Adrenal gland (tissue), 5 donors: Measurements from ENCODE around the gene WFDC11.

Source experiments
- POLR2A ChIP-seq, 2 donors: fragments of 450-650 bp; IDR thresholded peaks; one replicate each; pipeline ENCODE4 v1.6.1; 2017; ENCODE audit warnings: antibody characterized with exemption in 2 of 2, mild to moderate bottlenecking in 2 of 2, moderate library complexity in 1 of 2
- TF ChIP-seq, protein P1 (sequence below), 6 experiments: fragments of 450-650 bp in 4 of 6; fragments of 200-600 bp in 2 of 6; sonication (generic) in 1 of 6; IDR thresholded peaks; 1 replicate in 5 of 6; 2 replicates in 1 of 6; pipeline versions ENCODE4 v1.5.1 to v1.8.0; 2016 to 2021; ENCODE audit warnings: antibody characterized with exemption in 6 of 6, mild to moderate bottlenecking in 2 of 6, moderate library complexity in 1 of 6
- donor health status: DM: no; HTN: no; CAD: no.

DNA sequence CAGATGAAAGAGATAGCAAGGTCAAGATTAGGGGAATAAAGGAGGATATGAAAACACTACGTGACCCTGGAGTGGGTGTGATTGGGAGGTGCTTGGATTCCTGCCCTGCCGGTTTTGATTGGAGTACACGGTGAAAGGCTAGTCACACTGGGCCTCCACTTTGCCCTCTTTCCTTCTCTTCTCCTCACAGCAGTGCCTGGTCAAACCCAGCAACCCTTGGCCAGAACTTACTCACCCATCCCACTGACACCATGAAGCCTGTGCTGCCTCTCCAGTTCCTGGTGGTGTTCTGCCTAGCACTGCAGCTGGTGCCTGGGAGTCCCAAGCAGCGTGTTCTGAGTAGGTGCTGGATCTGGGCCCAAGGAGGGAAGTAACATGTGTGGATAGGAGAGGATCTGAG lies 31.8 kb upstream of the WFDC11 start, which contains the start of gene WFDC13:
- TF ChIP-seq, protein P1, sequence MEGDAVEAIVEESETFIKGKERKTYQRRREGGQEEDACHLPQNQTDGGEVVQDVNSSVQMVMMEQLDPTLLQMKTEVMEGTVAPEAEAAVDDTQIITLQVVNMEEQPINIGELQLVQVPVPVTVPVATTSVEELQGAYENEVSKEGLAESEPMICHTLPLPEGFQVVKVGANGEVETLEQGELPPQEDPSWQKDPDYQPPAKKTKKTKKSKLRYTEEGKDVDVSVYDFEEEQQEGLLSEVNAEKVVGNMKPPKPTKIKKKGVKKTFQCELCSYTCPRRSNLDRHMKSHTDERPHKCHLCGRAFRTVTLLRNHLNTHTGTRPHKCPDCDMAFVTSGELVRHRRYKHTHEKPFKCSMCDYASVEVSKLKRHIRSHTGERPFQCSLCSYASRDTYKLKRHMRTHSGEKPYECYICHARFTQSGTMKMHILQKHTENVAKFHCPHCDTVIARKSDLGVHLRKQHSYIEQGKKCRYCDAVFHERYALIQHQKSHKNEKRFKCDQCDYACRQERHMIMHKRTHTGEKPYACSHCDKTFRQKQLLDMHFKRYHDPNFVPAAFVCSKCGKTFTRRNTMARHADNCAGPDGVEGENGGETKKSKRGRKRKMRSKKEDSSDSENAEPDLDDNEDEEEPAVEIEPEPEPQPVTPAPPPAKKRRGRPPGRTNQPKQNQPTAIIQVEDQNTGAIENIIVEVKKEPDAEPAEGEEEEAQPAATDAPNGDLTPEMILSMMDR (IDR thresholded peaks at IDR 0.05) = no peak
- TF ChIP-seq POLR2A (IDR thresholded peaks at IDR 0.05) = no peak
